H1 (cell line): ENCODE results near the gene USP7. TPM values are rescaled to one million over a fixed set of nuclear protein-coding genes. Genes with fewer than 3 reads are reported as not detected.
A peak's percentile ranks its signal among the peaks of the same experiment; 100 is the strongest.

Experiments used
- CTCF ChIA-PET: fragments of 300-600 bp; sonication (Branson Sonifier 250); formaldehyde crosslinking; loops from one replicate; lab custom pipeline; 2021; ENCODE audit not compliant: partially characterized antibody; lab: Charles Lee
- POLR2A ChIA-PET: fragments of 300-600 bp; sonication (Branson Sonifier 250); formaldehyde crosslinking; loops from one replicate; lab custom pipeline; 2021; ENCODE audit warnings: inconsistent platforms; ENCODE audit not compliant: partially characterized antibody; lab: Charles Lee
- DNase-seq, 2 experiments: peaks; one replicate each; pipeline versions ENCODE4 v3.0.0 to v3.0.0-alpha.2; 2010 to 2022; ENCODE audit warnings: low spot score in 2 of 2, low read depth in 1 of 2, mixed read lengths in 1 of 2
- FAIRE-seq: peaks from 2 replicates; lab custom pipeline; 2011; peaks lifted over from hg19 to GRCh38; lab: Jason Lieb, UNC
- H2AFZ ChIP-seq: 2 replicates; pipeline ENCODE4 v1.8.1; 2012; ENCODE audit warnings: low read length, inconsistent platforms
- H2AK5ac ChIP-seq: 2 replicates; pipeline ENCODE4 v1.6.1; 2013; ENCODE audit warnings: low read depth, low read length
- H2BK120ac ChIP-seq: replicated peaks from 2 replicates; pipeline ENCODE3; 2013; ENCODE audit warnings: low read depth, low read length, inconsistent platforms
- H2BK12ac ChIP-seq: 2 replicates; pipeline ENCODE4 v1.6.1; 2013; ENCODE audit warnings: low read depth, low read length
- H2BK15ac ChIP-seq: 2 replicates; pipeline ENCODE4 v1.6.1; 2013; ENCODE audit warnings: low read length
- H2BK20ac ChIP-seq: 2 replicates; pipeline ENCODE4 v1.6.1; 2013; ENCODE audit warnings: low read length
- H2BK5ac ChIP-seq: 2 replicates; pipeline ENCODE4 v1.6.1; 2013; ENCODE audit warnings: low read depth, low read length
- H3K14ac ChIP-seq: 2 replicates; pipeline ENCODE4 v1.6.1; 2013; ENCODE audit warnings: inconsistent platforms; ENCODE audit not compliant: insufficient read length
- H3K18ac ChIP-seq: 2 replicates; pipeline ENCODE4 v1.6.1; 2013; ENCODE audit warnings: low read length; ENCODE audit errors: extremely low read depth
- H3K23ac ChIP-seq: 2 replicates; pipeline ENCODE4 v1.6.1; 2013; ENCODE audit warnings: inconsistent platforms; ENCODE audit not compliant: insufficient read length
- H3K23me2 ChIP-seq: 2 replicates; pipeline ENCODE4 v1.6.1; 2013; ENCODE audit warnings: low read depth, low read length
- H3K27ac ChIP-seq: 2 replicates; pipeline ENCODE4 v1.6.1; 2011; ENCODE audit warnings: low read depth, low read length, inconsistent platforms
- H3K27me3 ChIP-seq, 4 experiments: replicated peaks in 1 of 4; 1 replicate in 1 of 4; 2 replicates in 3 of 4; pipeline versions ENCODE4 v1.6.1 to v1.8.1; 2011 to 2013; ENCODE audit warnings: low read length in 3 of 4, mild to moderate bottlenecking in 3 of 4, inconsistent platforms in 2 of 4, mixed read lengths in 2 of 4, moderate library complexity in 1 of 4; ENCODE audit not compliant: control insufficient read depth in 3 of 4, insufficient read depth in 3 of 4; ENCODE audit errors: extremely low read depth in 1 of 4
- H3K36me3 ChIP-seq, 4 experiments: 2 replicates each; pipeline versions ENCODE4 v1.6.1 to v1.8.1; 2011 to 2013; ENCODE audit warnings: mild to moderate bottlenecking in 4 of 4, low read length in 3 of 4, moderate library complexity in 2 of 4, control low read depth in 1 of 4, inconsistent platforms in 1 of 4; ENCODE audit not compliant: insufficient read depth in 4 of 4, control insufficient read depth in 2 of 4
- H3K4ac ChIP-seq: replicated peaks from 2 replicates; pipeline ENCODE3; 2013; ENCODE audit warnings: low read length, low read depth, mixed read lengths, inconsistent platforms; ENCODE audit not compliant: insufficient read length
- H3K4me1 ChIP-seq, 4 experiments: replicated peaks in 1 of 4; 1 replicate in 1 of 4; 2 replicates in 3 of 4; pipeline versions ENCODE4 v1.6.1 to v1.8.1; 2011 to 2013; ENCODE audit warnings: low read length in 3 of 4, inconsistent platforms in 2 of 4, mixed read lengths in 1 of 4; ENCODE audit not compliant: insufficient read depth in 4 of 4, control insufficient read depth in 3 of 4
- H3K4me2 ChIP-seq, 2 experiments: 2 replicates each; pipeline versions ENCODE4 v1.6.1 to v1.8.1; 2011 to 2013; ENCODE audit warnings: low read depth in 2 of 2, low read length in 2 of 2, control low read depth in 1 of 2, inconsistent platforms in 1 of 2, mild to moderate bottlenecking in 1 of 2; ENCODE audit not compliant: insufficient read depth in 1 of 2
- H3K4me3 ChIP-seq, 4 experiments: fragments of 200-600, 300-600 bp in 1 of 4; sonication (generic), shearing (Covaris generic), sonication (Bioruptor Twin) in 1 of 4; 2 replicates each; pipeline versions ENCODE4 v1.5.1 to v1.8.1; 2011 to 2016; ENCODE audit warnings: low read length in 4 of 4, low read depth in 3 of 4, control low read depth in 2 of 4, inconsistent platforms in 2 of 4, mild to moderate bottlenecking in 2 of 4, mixed read lengths in 1 of 4, moderate library complexity in 1 of 4; ENCODE audit not compliant: insufficient read depth in 2 of 4; ENCODE audit errors: extremely low read depth in 1 of 4
- H3K56ac ChIP-seq: replicated peaks from 2 replicates; pipeline ENCODE3; 2013; ENCODE audit warnings: low read depth, mild to moderate bottlenecking, mixed read lengths, low read length, inconsistent platforms; ENCODE audit not compliant: insufficient read length
- H3K79me1 ChIP-seq: 2 replicates; pipeline ENCODE4 v1.6.1; 2013; ENCODE audit warnings: low read depth, low read length, control low read depth
- H3K79me2 ChIP-seq, 2 experiments: 2 replicates each; pipeline versions ENCODE4 v1.6.1 to v1.8.1; 2012 to 2013; ENCODE audit warnings: low read length in 2 of 2, mild to moderate bottlenecking in 2 of 2, inconsistent platforms in 1 of 2; ENCODE audit not compliant: insufficient read depth in 2 of 2, control insufficient read depth in 1 of 2
- H3K9ac ChIP-seq, 4 experiments: replicated peaks in 1 of 4; 1 replicate in 1 of 4; 2 replicates in 3 of 4; pipeline versions ENCODE4 v1.6.1 to v1.8.1; 2011 to 2013; ENCODE audit warnings: low read depth in 3 of 4, low read length in 3 of 4, control low read depth in 2 of 4, mild to moderate bottlenecking in 2 of 4, moderate library complexity in 2 of 4, inconsistent platforms in 1 of 4; ENCODE audit errors: extremely low read depth in 1 of 4
- H3K9me3 ChIP-seq, 2 experiments: 2 replicates each; pipeline versions ENCODE4 v1.6.1 to v1.8.1; 2012 to 2013; ENCODE audit warnings: mild to moderate bottlenecking in 2 of 2, moderate library complexity in 2 of 2, control low read depth in 1 of 2, inconsistent platforms in 1 of 2, low read depth in 1 of 2, low read length in 1 of 2, mixed read lengths in 1 of 2; ENCODE audit not compliant: insufficient read depth in 2 of 2
- H4K20me1 ChIP-seq, 2 experiments: replicated peaks in 1 of 2; 2 replicates each; pipeline versions ENCODE3 to v1.8.1; 2011 to 2013; ENCODE audit warnings: inconsistent platforms in 2 of 2, low read length in 2 of 2, mild to moderate bottlenecking in 1 of 2; ENCODE audit not compliant: insufficient read depth in 2 of 2, control insufficient read depth in 1 of 2
- H4K5ac ChIP-seq: 2 replicates; pipeline ENCODE4 v1.6.1; 2013; ENCODE audit warnings: low read length, low read depth, mixed read lengths, inconsistent platforms; ENCODE audit not compliant: insufficient read length
- H4K8ac ChIP-seq: 2 replicates; pipeline ENCODE4 v1.8.0; 2013; ENCODE audit warnings: mild to moderate bottlenecking, moderate library complexity, low read length, inconsistent platforms; ENCODE audit not compliant: insufficient read depth; ENCODE audit errors: extremely low read depth
- H4K91ac ChIP-seq: replicated peaks from 2 replicates; pipeline ENCODE3; 2013; ENCODE audit warnings: low read length, mixed read lengths, inconsistent platforms; ENCODE audit not compliant: insufficient read length
- CREB1 ChIP-seq: IDR thresholded peaks from 2 replicates; pipeline ENCODE4 v1.6.1; 2012; ENCODE audit warnings: inconsistent platforms
- POLR2AphosphoS5 ChIP-seq: IDR thresholded peaks from 2 replicates; pipeline ENCODE4 v1.6.1; 2011; ENCODE audit warnings: low read depth, low read length
- WGBS, 2 experiments: shearing (Covaris generic) in 1 of 2; methylation state at CpG; one replicate each; pipeline versions ENCODE4 v1.1.6 to v1.1.7; 2013 to 2015; ENCODE audit warnings: low lambda C conversion rate in 2 of 2, mixed read lengths in 2 of 2, inconsistent platforms in 1 of 2, low coverage in 1 of 2, missing lambda C conversion rate in 1 of 2; ENCODE audit not compliant: insufficient replicate concordance in 2 of 2, insufficient coverage in 1 of 2, insufficient read length in 1 of 2; ENCODE audit errors: extremely low coverage in 1 of 2, missing lambda C conversion rate in 1 of 2; 5-methylcytosine and 5-hydroxymethylcytosine counted together
- polyA plus RNA-seq, 7 experiments: library from polyadenylated mRNA; depleted of rRNA in 3 of 7; stranded (reverse) in 5 of 7; unstranded in 2 of 7; fragments of >200 nt in 5 of 7; fragments of 200-250 nt in 2 of 7; gene quantifications; 1 replicate in 5 of 7; 2 replicates in 1 of 7; 4 replicates in 1 of 7; pipeline versions ENCODE4 v1.2.1 to v1.2.3, GENCODE V29; 2011 to 2013; ENCODE audit warnings: missing spikeins in 2 of 7, mixed read lengths in 2 of 7
- total RNA-seq: library from RNA; stranded (reverse); fragmentation: NEBNext Ultra II Directional; extraction: Animal tissue kit (Norgen Biotek cat#: 25700); gene quantifications from 2 replicates; pipeline ENCODE4 v1.2.1, GENCODE V29; 2021

USP7 gene
- total and polyA plus RNA-seq, 2 of the 8 experiments (the other 6 are each of a cell fraction or from before 2014, with no cell fraction given), result 21.3 to 211 TPM

DNA sequence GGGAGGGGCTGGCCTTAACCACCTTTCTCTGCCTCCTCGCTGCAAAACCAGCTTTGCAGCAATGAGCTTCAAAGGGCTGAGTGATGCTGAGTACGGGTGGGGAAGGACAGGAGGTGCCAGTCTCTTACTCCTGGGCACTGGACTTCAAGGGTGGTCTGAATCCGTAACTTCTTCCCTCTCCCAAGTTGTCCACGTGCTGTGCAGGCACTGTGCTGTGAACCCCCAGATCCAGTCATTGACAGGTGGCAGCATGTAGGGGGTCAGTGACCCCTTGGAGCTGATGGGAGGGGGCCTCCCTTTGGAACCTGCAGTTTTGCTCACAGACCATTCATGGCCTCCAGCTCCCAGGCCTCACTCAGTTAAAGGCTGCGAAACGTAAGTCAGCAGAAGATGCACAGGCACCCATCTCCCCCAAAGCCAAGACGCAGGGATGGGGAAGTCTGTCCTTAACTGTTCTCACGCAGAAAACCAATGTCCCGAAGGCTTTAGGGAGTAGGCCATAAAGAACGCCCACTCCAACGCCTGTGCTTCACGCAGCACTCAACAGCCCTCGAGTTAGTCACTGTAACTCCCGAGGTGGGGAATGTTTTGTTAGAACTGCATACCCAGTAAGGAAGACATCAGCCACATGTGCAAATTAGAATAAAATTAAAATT lies 73.7 kb downstream of the USP7 start:
- no peak overlapping the region for H4K5ac ChIP-seq
- no peak overlapping the region for H3K14ac ChIP-seq
- H3K56ac ChIP-seq, result no peak overlapping the region
- H4K91ac ChIP-seq, result no peak overlapping the region
- no peak overlapping the region for H2BK15ac ChIP-seq
- H3K27me3 ChIP-seq, result no peaks in the 10 kb centered on the region
- no peak overlapping the region for H2BK120ac ChIP-seq
- no peak overlapping the region for H3K4me3 ChIP-seq
- H3K23me2 ChIP-seq, result no peaks in the 10 kb centered on the region
- peaks cover 2 to 15% of the 10 kb centered on the region in 2 experiments for H4K20me1 ChIP-seq
- H3K9ac ChIP-seq, result no peak overlapping the region
- no peaks in the 10 kb centered on the region for H3K9me3 ChIP-seq
- no peak overlapping the region for H3K4me2 ChIP-seq
- peaks cover 0 to 16% (median 9%) of the 10 kb centered on the region in 4 experiments; a peak in 5 of 7 replicates for H3K4me1 ChIP-seq
- no peak for TF ChIP-seq CREB1
- TF ChIP-seq POLR2AphosphoS5, result peak; percentile 51; the same call in 1 of the 2 replicates
- H2AFZ ChIP-seq, result no peak overlapping the region
- no peak overlapping the region for H2BK12ac ChIP-seq
- DNase-seq (no peak), FAIRE-seq (no peak)
- H3K79me2 ChIP-seq, result no peaks in the 10 kb centered on the region
- H2BK5ac ChIP-seq, result peak overlapping the region; percentile 35; the same call in 1 of the 2 replicates
- H2AK5ac ChIP-seq, result no peak overlapping the region
- no peak overlapping the region for H3K23ac ChIP-seq
- peaks cover 23 to 47% (median 32%) of the 10 kb centered on the region in 4 experiments for H3K36me3 ChIP-seq
- peak overlapping the region; percentile 47; the same call in 1 of the 2 replicates for H4K8ac ChIP-seq
- no peak overlapping the region for H3K4ac ChIP-seq
- no peaks in the 10 kb centered on the region for H3K79me1 ChIP-seq
- WGBS, 2 experiments, result 93% methylated on average over 14 of the region's 14 CpGs; no CpG with 5 or more reads in 1 of the 2 experiments
- H2BK20ac ChIP-seq, result no peak overlapping the region
- H3K27ac ChIP-seq, result no peak overlapping the region
- H3K18ac ChIP-seq, result no peak overlapping the region
- POLR2A ChIA-PET, result interaction anchor here (0.8 to 2.4 kb wide), 10 partner anchors 9 to 102 kb away, joined by 3 to 9 read pairs (median 3); no protein-coding TSS in a partner anchor
- CTCF ChIA-PET, result interaction anchor here (0.6 to 3.3 kb wide), 14 partner anchors 8 to 259 kb away, joined by 3 to 12 read pairs (median 3); no protein-coding TSS in a partner anchor
